Left cardiac atrium (tissue), 4 donors: ENCODE results near the gene DMKN. TPM values are rescaled to one million over a fixed set of nuclear protein-coding genes. Genes with fewer than 3 reads are reported as not detected.

Experiments
- ATAC-seq, 2 donors: fragments of 200-7000 bp; cut with Tn5 transposase; one replicate each; pipeline ENCODE4 v1.9.1; 2020; ENCODE audit warnings: mild to moderate bottlenecking in 2 of 2, moderate library complexity in 2 of 2
- DNase-seq: peaks from one replicate; pipeline ENCODE4 v3.0.0-alpha.2; 2020
- intact Hi-C, 2 donors: fragments of 100-400 bp; cut with DNase I; formaldehyde crosslinking; loops; one replicate each; pipeline versions ENCODE4 v1.14.1 to v1.15.1; 2022 to 2023
- total RNA-seq, 2 donors: library from RNA; stranded (reverse); fragmentation: NEBNext Ultra II Directional; extraction: Animal tissue kit (Norgen Biotek cat#: 25700); gene quantifications; one replicate each; pipeline ENCODE4 v1.2.1, GENCODE V29; 2021
- donor health status: DM: no; HTN: yes; CAD: no.
- donor health status: DM: no; HTN: yes; CAD: no; lungs with severe emphysema.
- donor health status: DM: yes; HTN: yes; CAD: no.
- donor health status: Dilated cardiomyopathy.

The DMKN gene
- total RNA-seq, 2 donors from 2014 or later: 7.5 to 7.6 TPM

GRCh38 chr19:35454663-35455062 is 58.8 kb downstream of the DMKN start:
- intact Hi-C loops: no loop called here

GRCh38 chr19:35451338-35452096 is 61.9 kb downstream of the DMKN start:
- DNase-seq: no peak
- no peak for ATAC-seq
- intact Hi-C loops: no loop called here

More at GRCh38 chr19:35454663-35455062, 58.8 kb downstream of the DMKN start:
- DNase-seq (no peak), ATAC-seq (no peak)

GRCh38 chr19:35449359-35450043 is 63.9 kb downstream of the DMKN start:
- intact Hi-C loops: no loop called here
- ATAC-seq (peak; percentile 22 to 34), DNase-seq (no peak)

GRCh38 chr19:35447606-35448469 is 65.6 kb downstream of the DMKN start, which contains the start of gene FFAR2:
FFAR2 (plus strand) TSS chr19:35448257; CDS start chr19:35449715, 1,458 bp downstream.
- intact Hi-C loops: no loop called here

More at GRCh38 chr19:35447606-35448469, 65.6 kb downstream of the DMKN start, which contains the start of gene FFAR2:
- no peak for DNase-seq
- no peak for ATAC-seq

Other genes starting within 250 kb of the DMKN start
- 100 to 1,000 TPM; 130 to 147 TPM for gene USF2, start 244.7 kb downstream of the DMKN start, total RNA-seq
- 1 to 10 TPM in 1 of 2 donors, under 1 TPM in 1; 0.41 to 7.6 TPM for gene HAMP, start 231.1 kb downstream of the DMKN start, total RNA-seq
- not detected for gene MAG, start 221.5 kb downstream of the DMKN start, total RNA-seq
- under 1 TPM; 0.39 to 0.56 TPM for gene CD22, start 184.5 kb downstream of the DMKN start, total RNA-seq
- gene FFAR1, start 165.7 kb downstream of the DMKN start, total RNA-seq: not detected
- gene FFAR3, start 155.2 kb downstream of the DMKN start, total RNA-seq: under 1 TPM; 0.18 to 0.44 TPM
- not detected for gene GPR42, start 142.6 kb downstream of the DMKN start, total RNA-seq
- gene FFAR2, start 65.4 kb downstream of the DMKN start, total RNA-seq: under 1 TPM; 0.44 to 0.47 TPM
- not detected for gene KRTDAP, start 23.2 kb downstream of the DMKN start, total RNA-seq
- gene SBSN, start 14.7 kb upstream of the DMKN start, total RNA-seq: not detected
- gene GAPDHS, start 19.8 kb upstream of the DMKN start, total RNA-seq: not detected
- gene TMEM147, start 32.0 kb upstream of the DMKN start, total RNA-seq: 10 to 100 TPM; 78.1 to 87.5 TPM
- not detected for gene ATP4A, start 50.0 kb upstream of the DMKN start, total RNA-seq
- gene PMIS2, start 72.5 kb upstream of the DMKN start, total RNA-seq: not detected
- gene HAUS5, start 99.1 kb upstream of the DMKN start, total RNA-seq: 1 to 10 TPM; 3.8 to 4.2 TPM
- gene RBM42, start 115.4 kb upstream of the DMKN start, total RNA-seq: 10 to 100 TPM; 51.3 to 54.2 TPM
- under 1 TPM; 0.29 to 0.88 TPM for gene ETV2, start 128.1 kb upstream of the DMKN start, total RNA-seq
- 1,000 to 10,000 TPM in 1 of 2 donors, 100 to 1,000 TPM in 1; 934 to 1,059 TPM for gene COX6B1, start 134.7 kb upstream of the DMKN start, total RNA-seq
- gene UPK1A, start 152.9 kb upstream of the DMKN start, total RNA-seq: not detected
- not detected for gene ZBTB32, start 190.9 kb upstream of the DMKN start, total RNA-seq
- 10 to 100 TPM; 15.4 to 17.1 TPM for gene KMT2B, start 204.4 kb upstream of the DMKN start, total RNA-seq
- gene IGFLR1, start 228.8 kb upstream of the DMKN start, total RNA-seq: 1 to 10 TPM; 6.5 to 7.0 TPM
- 10 to 100 TPM; 17.7 to 21.6 TPM for gene U2AF1L4, start 231.8 kb upstream of the DMKN start, total RNA-seq
- gene PSENEN, start 232.0 kb upstream of the DMKN start, total RNA-seq: 10 to 100 TPM; 41.7 to 46.6 TPM
- 1 to 10 TPM; 7.5 to 8.1 TPM for gene LIN37, start 234.9 kb upstream of the DMKN start, total RNA-seq
- 100 to 1,000 TPM; 210 to 251 TPM for gene HSPB6, start 243.4 kb upstream of the DMKN start, total RNA-seq
- gene PROSER3, start 244.5 kb upstream of the DMKN start, total RNA-seq: 1 to 10 TPM; 6.8 to 8.4 TPM